Osteoblast (primary cell): ENCODE data around the gene DNAJC27. TPM values are rescaled to one million over a fixed set of nuclear protein-coding genes. Genes with fewer than 3 reads are reported as not detected.
"Not testable (repeated sequence)": the region's sequence is repeated elsewhere in the genome, so short reads cannot be mapped to it uniquely, and the experiment has no call there.

Experiments used
- DNase-seq: peaks from one replicate; pipeline ENCODE4 v3.0.0; 2011; ENCODE audit warnings: low spot score, mixed read lengths; ENCODE audit not compliant: insufficient read length; ENCODE audit errors: missing footprints
- H2AFZ ChIP-seq: 2 replicates; pipeline ENCODE4 v1.6.0; 2011; ENCODE audit warnings: mild to moderate bottlenecking, low read length
- H3K27ac ChIP-seq: 2 replicates; pipeline ENCODE4 v1.5.1; 2011; ENCODE audit warnings: mild to moderate bottlenecking, low read depth, low read length, moderate library complexity
- H3K27me3 ChIP-seq: 2 replicates; pipeline ENCODE4 v1.6.0; 2012; ENCODE audit warnings: mild to moderate bottlenecking, control low read depth, inconsistent platforms, low read length, moderate library complexity; ENCODE audit not compliant: insufficient read depth
- H3K36me3 ChIP-seq: 2 replicates; pipeline ENCODE4 v1.5.1; 2011; ENCODE audit warnings: mild to moderate bottlenecking, low read length, control low read depth, moderate library complexity; ENCODE audit not compliant: insufficient read depth
- H3K4me1 ChIP-seq: 2 replicates; pipeline ENCODE4 v1.5.1; 2011; ENCODE audit warnings: mild to moderate bottlenecking, low read length, control low read depth, moderate library complexity; ENCODE audit not compliant: insufficient read depth
- H3K4me2 ChIP-seq: 2 replicates; pipeline ENCODE4 v1.6.0; 2011; ENCODE audit warnings: mild to moderate bottlenecking, low read length; ENCODE audit not compliant: insufficient read depth
- H3K4me3 ChIP-seq: fragments of 200-600 bp; sonication (generic); 3 replicates; pipeline ENCODE4 v1.5.1; 2012; ENCODE audit warnings: mild to moderate bottlenecking, low read length, inconsistent platforms; ENCODE audit not compliant: insufficient read depth
- H3K79me2 ChIP-seq: 2 replicates; pipeline ENCODE4 v1.6.0; 2012; ENCODE audit warnings: mild to moderate bottlenecking, low read length, control low read depth, inconsistent platforms; ENCODE audit not compliant: insufficient read depth
- H3K9me3 ChIP-seq: 2 replicates; pipeline ENCODE4 v1.5.1; 2011; ENCODE audit warnings: low read depth, low read length, control low read depth
- H4K20me1 ChIP-seq: 2 replicates; pipeline ENCODE4 v1.6.0; 2012; ENCODE audit warnings: mild to moderate bottlenecking, low read length, control low read depth; ENCODE audit not compliant: insufficient read depth
- CTCF ChIP-seq: IDR thresholded peaks from 2 replicates; pipeline ENCODE4 v1.5.1; 2011; ENCODE audit warnings: mild to moderate bottlenecking, low read depth, low read length, moderate library complexity; ENCODE audit errors: extremely low read depth
- total RNA-seq: library from RNA; depleted of rRNA; stranded (reverse); fragments of >200 nt; gene quantifications from 2 replicates; pipeline ENCODE4 v1.2.3, GENCODE V29; 2012

DNAJC27 gene
- total RNA-seq, 1 donor: 8.7 TPM

- peak overlapping the region; percentile 6 for H3K4me3 ChIP-seq
- no peak for TF ChIP-seq CTCF
- no peaks in the 10 kb centered on the region for H3K36me3 ChIP-seq
- no peaks in the 10 kb centered on the region for H4K20me1 ChIP-seq
- no peaks in the 10 kb centered on the region for H3K79me2 ChIP-seq
- no peaks in the 10 kb centered on the region for H3K9me3 ChIP-seq
- H3K27ac ChIP-seq: peak overlapping the region; percentile 19
- no peak for DNase-seq
- H3K27me3 ChIP-seq: no peaks in the 10 kb centered on the region
- H2AFZ ChIP-seq: peak overlapping the region; percentile 40
- H3K4me2 ChIP-seq: peak overlapping the region; percentile 60
- H3K4me1 ChIP-seq: peaks cover 23% of the 10 kb centered on the region
These were observed 28.3 kb upstream of the DNAJC27 start for GRCh38 chr2:25000036-25000435.

GRCh38 chr2:24999097-24999496 is 27.3 kb upstream of the DNAJC27 start:
- not testable (repeated sequence) for H3K9me3 ChIP-seq, DNase-seq, H3K4me2 ChIP-seq, H3K27me3 ChIP-seq, H3K79me2 ChIP-seq, H3K27ac ChIP-seq, H4K20me1 ChIP-seq, H3K4me3 ChIP-seq, H2AFZ ChIP-seq, H3K36me3 ChIP-seq
- H3K4me1 ChIP-seq: peaks cover 23% of the 10 kb centered on the region

- Histone ChIP-seq H2AFZ (no peak overlapping the region), H3K4me3 (no peak overlapping the region), H3K79me2 (no peaks in the 10 kb centered on the region), H3K9me3 (no peaks in the 10 kb centered on the region), H3K27ac (no peak overlapping the region), H3K4me2 (no peak overlapping the region), H4K20me1 (no peaks in the 10 kb centered on the region), H3K4me1 (peaks cover 8% of the 10 kb centered on the region), H3K36me3 (no peaks in the 10 kb centered on the region), H3K27me3 (peaks cover 4% of the 10 kb centered on the region)
- no peak for DNase-seq
- no peak for TF ChIP-seq CTCF
These were observed 22.5 kb upstream of the DNAJC27 start for GRCh38 chr2:24994146-24994724.

GRCh38 chr2:24993406-24994145 is 21.8 kb upstream of the DNAJC27 start:
- H4K20me1 ChIP-seq: no peaks in the 10 kb centered on the region
- peaks cover 8% of the 10 kb centered on the region for H3K4me1 ChIP-seq
- DNase-seq: no peak
- no peaks in the 10 kb centered on the region for H3K36me3 ChIP-seq
- no peak overlapping the region for H3K4me2 ChIP-seq
- H3K9me3 ChIP-seq: no peaks in the 10 kb centered on the region
- no peak overlapping the region for H3K27ac ChIP-seq
- H3K27me3 ChIP-seq: peaks cover 4% of the 10 kb centered on the region
- no peak for TF ChIP-seq CTCF
- H3K79me2 ChIP-seq: no peaks in the 10 kb centered on the region
- no peak overlapping the region for H2AFZ ChIP-seq
- H3K4me3 ChIP-seq: no peak overlapping the region
